Loucy (cell line): ENCODE results near the gene PICK1.

ENCODE experiments used
- H2AFZ ChIP-seq: fragments of 200-600 bp; sonication (generic); 2 replicates; pipeline ENCODE4 v1.6.0; 2016; ENCODE audit warnings: antibody characterized with exemption, mild to moderate bottlenecking, low read length, moderate library complexity
- H3F3A ChIP-seq: fragments of 200-600 bp; 2 replicates; pipeline ENCODE4 v1.6.0; 2016; ENCODE audit warnings: antibody characterized with exemption, low read depth, mild to moderate bottlenecking
- H3K27me3 ChIP-seq: fragments of 200-600 bp; sonication (generic); 2 replicates; pipeline ENCODE4 v1.6.1; 2014; ENCODE audit warnings: low read length, mild to moderate bottlenecking; ENCODE audit not compliant: insufficient read depth, poor library complexity, severe bottlenecking
- H3K36me3 ChIP-seq: fragments of 200-600 bp; sonication (generic); 2 replicates; pipeline ENCODE4 v1.6.1; 2016; ENCODE audit warnings: low read length; ENCODE audit not compliant: insufficient read depth
- H3K4me1 ChIP-seq: fragments of 200-600 bp; sonication (generic); 2 replicates; pipeline ENCODE4 v1.5.1; 2014; ENCODE audit warnings: low read length, mild to moderate bottlenecking; ENCODE audit not compliant: insufficient read depth, poor library complexity, severe bottlenecking
- H3K4me2 ChIP-seq: fragments of 200-600 bp; sonication (generic); 2 replicates; pipeline ENCODE4 v1.6.0; 2014; ENCODE audit warnings: antibody characterized with exemption, low read length, low read depth, mild to moderate bottlenecking; ENCODE audit not compliant: poor library complexity, severe bottlenecking
- H3K4me3 ChIP-seq: fragments of 200-600 bp; sonication (generic); 2 replicates; pipeline ENCODE4 v1.5.1; 2014; ENCODE audit warnings: low read length, mild to moderate bottlenecking, mixed read lengths; ENCODE audit not compliant: poor library complexity, severe bottlenecking
- H3K79me2 ChIP-seq: fragments of 200-600 bp; sonication (generic); 2 replicates; pipeline ENCODE4 v1.6.1; 2014; ENCODE audit warnings: low read length; ENCODE audit not compliant: insufficient read depth
- H3K9ac ChIP-seq: fragments of 200-600 bp; sonication (generic); 2 replicates; pipeline ENCODE4 v1.6.0; 2014; ENCODE audit warnings: mild to moderate bottlenecking, low read depth, low read length, moderate library complexity; ENCODE audit not compliant: poor library complexity, severe bottlenecking
- H3K9me2 ChIP-seq: fragments of 200-600 bp; sonication (generic); replicated peaks from 2 replicates; pipeline ENCODE4 v1.6.1; 2016; ENCODE audit warnings: low read depth, low read length, mixed read lengths
- H3K9me3 ChIP-seq: fragments of 200-600 bp; sonication (generic); 2 replicates; pipeline ENCODE4 v1.6.1; 2014; ENCODE audit warnings: mild to moderate bottlenecking, antibody characterized with exemption, low read length, low read depth; ENCODE audit not compliant: insufficient read depth
- H4K20me1 ChIP-seq: fragments of 200-600 bp; sonication (generic); 2 replicates; pipeline ENCODE4 v1.6.0; 2014; ENCODE audit warnings: antibody characterized with exemption, low read length, mild to moderate bottlenecking; ENCODE audit not compliant: insufficient read depth, poor library complexity, severe bottlenecking
- CTCF ChIP-seq: fragments of 200-600 bp; sonication (generic); conservative IDR thresholded peaks from 2 replicates; pipeline ENCODE4 v1.5.1; 2014; ENCODE audit warnings: mild to moderate bottlenecking, antibody characterized with exemption, low read length
- EZH2phosphoT487 ChIP-seq: fragments of 200-600 bp; IDR thresholded peaks from 2 replicates; pipeline ENCODE4 v1.6.1; 2018; ENCODE audit warnings: antibody characterized with exemption, mild to moderate bottlenecking, moderate library complexity, borderline replicate concordance

Gene PICK1

GRCh38 chr22:38088629-38089473 lies 31.6 kb downstream of the PICK1 start:
- no peaks in the 10 kb centered on the region for H3K36me3 ChIP-seq
- no peak overlapping the region for H3K4me2 ChIP-seq
- no peaks in the 10 kb centered on the region for H3K9me3 ChIP-seq
- no peak for TF ChIP-seq CTCF
- no peak for TF ChIP-seq EZH2phosphoT487
- H3K9ac ChIP-seq: no peak overlapping the region
- H4K20me1 ChIP-seq: no peaks in the 10 kb centered on the region
- H3K4me3 ChIP-seq: no peak overlapping the region
- no peaks in the 10 kb centered on the region for H3K9me2 ChIP-seq
- H3K27me3 ChIP-seq: no peaks in the 10 kb centered on the region
- no peaks in the 10 kb centered on the region for H3K4me1 ChIP-seq
- no peaks in the 10 kb centered on the region for H3K79me2 ChIP-seq
- H3F3A ChIP-seq: no peaks in the 10 kb centered on the region
- H2AFZ ChIP-seq: no peak overlapping the region

- no peaks in the 10 kb centered on the region for H3K9me3 ChIP-seq
- no peak overlapping the region for H3K4me2 ChIP-seq
- no peaks in the 10 kb centered on the region for H3K79me2 ChIP-seq
- no peaks in the 10 kb centered on the region for H3K4me1 ChIP-seq
- no peak overlapping the region for H3K4me3 ChIP-seq
- no peaks in the 10 kb centered on the region for H3K36me3 ChIP-seq
- no peak overlapping the region for H3K9ac ChIP-seq
- no peaks in the 10 kb centered on the region for H3K9me2 ChIP-seq
- H4K20me1 ChIP-seq: no peaks in the 10 kb centered on the region
- no peak overlapping the region for H2AFZ ChIP-seq
- no peaks in the 10 kb centered on the region for H3F3A ChIP-seq
- TF ChIP-seq CTCF (no peak), EZH2phosphoT487 (no peak)
- no peaks in the 10 kb centered on the region for H3K27me3 ChIP-seq
These were observed 32.3 kb downstream of the PICK1 start for GRCh38 chr22:38089474-38089851.

GRCh38 chr22:38097058-38097457 lies 39.9 kb downstream of the PICK1 start:
- TF ChIP-seq CTCF: no peak
- no peak for TF ChIP-seq EZH2phosphoT487
- Histone ChIP-seq H2AFZ (no peak overlapping the region), H3K4me1 (no peaks in the 10 kb centered on the region), H3K9me3 (no peaks in the 10 kb centered on the region), H3K36me3 (no peaks in the 10 kb centered on the region), H3K9me2 (no peaks in the 10 kb centered on the region), H3F3A (no peaks in the 10 kb centered on the region), H3K79me2 (no peaks in the 10 kb centered on the region), H3K9ac (no peak overlapping the region), H3K4me3 (no peak overlapping the region), H3K4me2 (no peak overlapping the region), H4K20me1 (no peaks in the 10 kb centered on the region), H3K27me3 (no peaks in the 10 kb centered on the region)
